Activated T-helper 1 cell treated with anti-CD3 and anti-CD28 coated beads, Interleukin-12 subunit alpha, Interleukin-12 subunit beta, Interleukin-2, Interleukin-4 antibody, amounts not matched to agents 30 ng/mL and 10 ng/mL and 1 ng/mL, durations not matched to agents 14 hours and 24 hours and 36 hours (primary cell): Measurements from ENCODE around the gene OAF. TPM values are rescaled to one million over a fixed set of nuclear protein-coding genes. Genes with fewer than 3 reads are reported as not detected.

Experiments
- DNase-seq: peaks from one replicate; pipeline ENCODE4 v3.0.0; 2021; ENCODE audit warnings: low spot score
- H3K27ac Mint-ChIP-seq: one replicate; pipeline ENCODE4 v1.8.0; 2021; ENCODE audit warnings: mild to moderate bottlenecking, mixed read lengths
- H3K27me3 Mint-ChIP-seq: one replicate; pipeline ENCODE4 v1.8.0; 2022; ENCODE audit warnings: mild to moderate bottlenecking, moderate library complexity, mixed read lengths; ENCODE audit not compliant: insufficient read depth
- H3K36me3 Mint-ChIP-seq: one replicate; pipeline ENCODE4 v1.8.0; 2021; ENCODE audit warnings: low read depth, mixed read lengths
- H3K4me1 Mint-ChIP-seq: one replicate; pipeline ENCODE4 v1.8.0; 2021; ENCODE audit warnings: low read depth, mixed read lengths
- H3K4me3 Mint-ChIP-seq: one replicate; pipeline ENCODE4 v1.8.0; 2021; ENCODE audit warnings: mild to moderate bottlenecking, moderate library complexity, mixed read lengths
- H3K9me3 Mint-ChIP-seq: one replicate; pipeline ENCODE4 v1.8.0; 2021; ENCODE audit warnings: mixed read lengths
- intact Hi-C: fragments of 100-400 bp; cut with micrococcal nuclease; formaldehyde crosslinking; loops from one replicate; pipeline ENCODE4 v1.15.1; 2024
- total RNA-seq: library from RNA; stranded (reverse); gene quantifications from 2 replicates; pipeline ENCODE4 v1.2.3, GENCODE V29; 2022

OAF gene
- total RNA-seq, 1 donor from 2014 or later, result 6.7 TPM

DNA sequence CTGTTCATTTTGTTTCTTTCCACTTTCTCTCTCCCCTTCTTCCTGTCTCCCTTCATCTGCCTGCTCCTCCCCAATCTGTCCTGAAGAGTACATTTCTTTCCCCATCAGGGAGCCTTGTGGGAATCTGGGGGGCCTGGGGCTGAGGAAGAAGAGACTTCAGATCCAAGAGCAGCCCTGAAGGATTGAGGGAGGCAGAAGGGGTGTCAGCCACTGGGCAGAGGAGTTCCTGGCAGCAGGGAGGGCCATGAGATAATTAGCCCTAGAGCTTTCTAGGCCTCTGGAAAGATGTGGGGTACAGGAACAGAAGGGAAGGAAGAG is 24.4 kb upstream of the OAF start:
- no peak for DNase-seq
- H3K4me1 Mint-ChIP-seq, result peaks cover 10% of the 10 kb centered on the region
- H3K27ac Mint-ChIP-seq, result no peak overlapping the region
- intact Hi-C loops, result no loop called here
- peaks cover 8% of the 10 kb centered on the region for H3K27me3 Mint-ChIP-seq
- no peaks in the 10 kb centered on the region for H3K9me3 Mint-ChIP-seq
- no peak overlapping the region for H3K4me3 Mint-ChIP-seq
- H3K36me3 Mint-ChIP-seq, result no peaks in the 10 kb centered on the region

- no peak for DNase-seq
- intact Hi-C loops, result no loop called here
- H3K4me1 Mint-ChIP-seq, result peaks cover 10% of the 10 kb centered on the region
- H3K36me3 Mint-ChIP-seq, result no peaks in the 10 kb centered on the region
- H3K9me3 Mint-ChIP-seq, result no peaks in the 10 kb centered on the region
- H3K27me3 Mint-ChIP-seq, result peaks cover 8% of the 10 kb centered on the region
- H3K4me3 Mint-ChIP-seq, result no peak overlapping the region
- peak overlapping the region; percentile 0 for H3K27ac Mint-ChIP-seq
Observed at GRCh38 chr11:120186774-120187591, 23.8 kb upstream of the OAF start.

- peaks cover 10% of the 10 kb centered on the region for H3K4me1 Mint-ChIP-seq
- DNase-seq, result no peak
- H3K36me3 Mint-ChIP-seq, result no peaks in the 10 kb centered on the region
- H3K27ac Mint-ChIP-seq, result no peak overlapping the region
- H3K4me3 Mint-ChIP-seq, result no peak overlapping the region
- H3K9me3 Mint-ChIP-seq, result no peaks in the 10 kb centered on the region
- peaks cover 5% of the 10 kb centered on the region for H3K27me3 Mint-ChIP-seq
- intact Hi-C loops, result no loop called here
Observed at GRCh38 chr11:120188371-120188770, 22.5 kb upstream of the OAF start.

DNA sequence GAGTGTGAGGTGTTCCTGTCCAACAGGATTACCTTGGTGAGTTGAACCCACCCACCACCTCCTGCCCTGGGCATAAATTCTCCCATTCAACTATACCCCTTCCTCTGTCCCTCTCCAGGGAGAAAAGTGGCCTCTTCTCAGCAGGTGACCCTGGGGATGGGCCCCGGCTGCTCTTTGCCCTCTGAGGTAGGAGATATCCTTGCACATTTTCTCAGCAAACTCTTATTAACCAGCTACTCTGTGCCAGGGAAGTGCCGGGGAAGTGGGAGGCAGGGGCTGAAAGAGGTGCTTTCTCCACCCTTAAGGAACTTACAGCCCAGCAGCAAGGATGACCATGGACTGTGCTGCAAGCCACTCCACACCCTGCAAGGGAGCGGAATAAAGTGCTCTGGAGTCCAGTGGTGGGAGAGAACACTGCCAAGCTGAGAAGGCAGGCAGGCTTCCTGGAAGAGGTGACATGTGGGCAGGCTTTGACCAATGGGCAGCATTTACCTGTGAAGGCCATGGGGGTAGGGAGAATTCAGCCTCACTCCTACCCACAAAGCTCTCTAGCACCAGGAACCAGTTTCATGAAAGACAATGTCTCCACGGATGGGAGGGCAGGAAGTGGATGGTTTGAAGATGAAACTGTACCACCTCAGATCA is 21.9 kb upstream of the OAF start:
- Mint-ChIP-seq H3K4me3 (no peak overlapping the region), H3K36me3 (no peaks in the 10 kb centered on the region), H3K27me3 (peaks cover 6% of the 10 kb centered on the region), H3K27ac (no peak overlapping the region), H3K9me3 (no peaks in the 10 kb centered on the region), H3K4me1 (peaks cover 10% of the 10 kb centered on the region)
- intact Hi-C loops, result no loop called here
- no peak for DNase-seq

DNA sequence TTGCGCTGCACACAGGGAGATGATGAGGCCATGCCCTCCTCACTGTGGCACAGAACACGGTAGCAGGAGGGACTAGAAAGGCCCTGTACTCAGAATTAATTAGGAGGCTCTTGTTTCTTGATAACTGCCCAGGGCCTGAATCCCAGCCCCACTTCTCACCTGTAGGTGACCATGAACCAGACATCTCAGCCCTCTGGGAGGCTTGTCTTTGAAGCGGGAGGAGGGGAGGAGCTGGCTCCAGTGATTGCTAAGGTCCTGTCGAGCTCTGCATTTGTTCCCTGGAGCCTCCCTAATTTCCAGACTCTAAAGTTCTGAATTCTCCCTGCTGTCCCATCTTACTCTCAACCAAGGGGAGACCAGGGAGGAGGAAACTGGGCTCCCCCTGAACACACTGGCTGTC is 19.8 kb upstream of the OAF start:
- peaks cover 6% of the 10 kb centered on the region for H3K27me3 Mint-ChIP-seq
- no peak for DNase-seq
- no peaks in the 10 kb centered on the region for H3K36me3 Mint-ChIP-seq
- H3K4me3 Mint-ChIP-seq, result no peak overlapping the region
- no peak overlapping the region for H3K27ac Mint-ChIP-seq
- H3K9me3 Mint-ChIP-seq, result no peaks in the 10 kb centered on the region
- peaks cover 10% of the 10 kb centered on the region for H3K4me1 Mint-ChIP-seq
- intact Hi-C loops, result no loop called here

DNA sequence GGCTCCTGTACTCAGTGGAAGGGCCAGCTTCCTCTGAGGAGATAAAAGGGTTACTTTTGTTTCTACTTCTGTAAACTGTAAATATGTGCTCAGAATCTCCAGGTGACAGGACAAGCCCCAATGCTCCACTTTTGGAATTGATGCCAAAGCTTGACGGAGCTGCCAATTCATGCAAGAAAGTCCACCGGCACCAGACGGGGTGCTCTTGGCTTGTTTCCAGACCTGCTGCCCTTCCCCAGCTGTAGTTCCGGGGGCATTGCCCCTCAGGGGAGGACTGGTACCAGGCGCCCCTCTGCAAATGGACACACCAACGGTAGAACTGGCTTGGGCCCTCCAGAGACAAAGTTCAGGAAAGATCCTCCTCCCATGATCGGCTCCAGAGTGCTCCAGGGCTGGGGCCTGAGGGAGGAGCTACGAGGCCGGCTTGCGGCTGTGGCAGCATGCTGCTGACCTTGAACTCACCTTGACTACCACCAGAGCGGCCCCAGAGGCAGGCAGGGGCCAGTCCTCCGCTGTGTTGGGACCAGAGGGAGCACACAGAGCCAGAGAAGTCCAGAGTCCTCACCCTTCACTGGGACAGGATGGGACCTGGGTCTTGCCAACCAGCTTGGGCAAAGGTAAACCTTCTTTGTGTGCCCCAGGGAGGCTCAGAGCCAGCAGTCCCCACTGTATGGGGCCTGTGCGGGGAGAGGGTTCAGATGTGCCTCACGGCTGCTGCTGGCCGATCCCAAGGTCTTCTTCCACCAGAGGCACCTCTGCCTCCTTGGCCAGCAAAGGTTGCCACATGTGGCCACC is 17.8 kb upstream of the OAF start:
- H3K4me3 Mint-ChIP-seq, result no peak overlapping the region
- DNase-seq, result no peak
- no peak overlapping the region for H3K27ac Mint-ChIP-seq
- H3K27me3 Mint-ChIP-seq, result peaks cover 9% of the 10 kb centered on the region
- no peaks in the 10 kb centered on the region for H3K36me3 Mint-ChIP-seq
- intact Hi-C loops, result no loop called here
- H3K4me1 Mint-ChIP-seq, result no peaks in the 10 kb centered on the region
- H3K9me3 Mint-ChIP-seq, result no peaks in the 10 kb centered on the region

DNA sequence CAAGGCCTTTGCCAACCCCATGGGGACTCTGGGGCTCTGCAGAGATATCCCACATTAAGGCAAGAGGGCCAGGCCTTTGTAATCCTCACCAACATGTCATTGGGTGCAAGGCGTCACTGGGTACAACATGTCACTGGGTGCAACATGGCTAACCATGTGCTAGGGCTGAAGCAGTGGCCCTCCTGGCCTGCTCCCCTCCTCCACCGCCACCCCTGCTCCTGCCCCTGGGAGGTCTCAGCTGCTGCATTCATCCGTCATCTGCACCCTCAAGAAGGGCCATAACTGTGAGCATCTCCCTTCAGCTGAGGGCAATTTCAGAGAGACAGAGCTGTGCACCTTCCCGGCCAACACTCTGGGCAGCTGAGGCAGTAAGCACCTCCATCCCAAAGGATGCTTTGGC is 16.7 kb upstream of the OAF start:
- Mint-ChIP-seq H3K27me3 (peaks cover 6% of the 10 kb centered on the region), H3K9me3 (no peaks in the 10 kb centered on the region), H3K27ac (no peak overlapping the region), H3K4me1 (no peaks in the 10 kb centered on the region), H3K4me3 (no peak overlapping the region), H3K36me3 (no peaks in the 10 kb centered on the region)
- intact Hi-C loops, result no loop called here
- DNase-seq, result no peak

GRCh38 chr11:120195601-120196320 is 15.1 kb upstream of the OAF start:
- intact Hi-C loops, result no loop called here
- H3K4me3 Mint-ChIP-seq, result no peak overlapping the region
- H3K4me1 Mint-ChIP-seq, result no peaks in the 10 kb centered on the region
- H3K27me3 Mint-ChIP-seq, result peaks cover 13% of the 10 kb centered on the region
- no peak overlapping the region for H3K27ac Mint-ChIP-seq
- DNase-seq, result no peak
- no peaks in the 10 kb centered on the region for H3K9me3 Mint-ChIP-seq
- H3K36me3 Mint-ChIP-seq, result no peaks in the 10 kb centered on the region

- H3K27ac Mint-ChIP-seq, result no peak overlapping the region
- intact Hi-C loops, result no loop called here
- H3K4me3 Mint-ChIP-seq, result no peak overlapping the region
- no peaks in the 10 kb centered on the region for H3K36me3 Mint-ChIP-seq
- DNase-seq, result no peak
- no peaks in the 10 kb centered on the region for H3K9me3 Mint-ChIP-seq
- H3K4me1 Mint-ChIP-seq, result no peaks in the 10 kb centered on the region
- peaks cover 16% of the 10 kb centered on the region for H3K27me3 Mint-ChIP-seq
Observed at GRCh38 chr11:120196826-120197225, 14.0 kb upstream of the OAF start.

DNA sequence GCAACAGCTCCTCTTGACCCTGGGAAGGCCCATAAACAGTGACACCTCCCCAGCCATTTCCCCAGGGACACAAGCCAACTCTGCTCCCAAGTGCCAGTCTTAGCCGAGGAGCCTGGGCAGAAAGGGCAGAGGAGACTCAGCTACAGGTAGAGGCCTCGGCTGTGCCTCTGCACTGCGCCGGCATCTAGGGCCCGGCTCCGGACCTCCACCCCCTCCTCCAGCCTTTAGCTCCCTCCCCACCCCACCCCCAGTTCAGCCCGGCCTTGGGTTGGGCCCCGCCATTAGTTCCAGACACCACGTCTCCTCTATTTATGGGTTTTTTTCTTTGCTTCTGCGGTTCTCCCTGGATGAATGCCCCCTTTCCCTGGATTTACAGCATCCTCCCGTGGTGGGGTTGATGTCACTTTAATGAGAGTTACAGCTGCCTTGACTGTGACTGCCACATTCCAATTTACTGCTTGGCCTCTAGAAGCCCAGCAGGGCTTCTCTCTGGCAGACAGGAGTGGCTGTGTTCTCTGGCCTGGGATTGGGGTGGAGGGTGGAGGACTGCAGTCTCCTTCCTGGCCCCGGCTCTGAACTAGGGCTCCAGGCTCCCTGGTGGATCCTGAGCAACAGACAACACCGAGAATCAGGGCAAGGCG is 13.5 kb upstream of the OAF start:
- H3K4me3 Mint-ChIP-seq, result no peak overlapping the region
- H3K27ac Mint-ChIP-seq, result no peak overlapping the region
- DNase-seq, result no peak
- intact Hi-C loops, result no loop called here
- H3K36me3 Mint-ChIP-seq, result no peaks in the 10 kb centered on the region
- no peaks in the 10 kb centered on the region for H3K4me1 Mint-ChIP-seq
- peaks cover 16% of the 10 kb centered on the region for H3K27me3 Mint-ChIP-seq
- H3K9me3 Mint-ChIP-seq, result no peaks in the 10 kb centered on the region

- DNase-seq, result no peak
- Mint-ChIP-seq H3K27me3 (peaks cover 16% of the 10 kb centered on the region), H3K4me3 (no peak overlapping the region), H3K4me1 (no peaks in the 10 kb centered on the region), H3K27ac (no peak overlapping the region), H3K36me3 (no peaks in the 10 kb centered on the region), H3K9me3 (no peaks in the 10 kb centered on the region)
- intact Hi-C loops, result no loop called here
Observed at GRCh38 chr11:120197977-120198376, 12.9 kb upstream of the OAF start.

DNA sequence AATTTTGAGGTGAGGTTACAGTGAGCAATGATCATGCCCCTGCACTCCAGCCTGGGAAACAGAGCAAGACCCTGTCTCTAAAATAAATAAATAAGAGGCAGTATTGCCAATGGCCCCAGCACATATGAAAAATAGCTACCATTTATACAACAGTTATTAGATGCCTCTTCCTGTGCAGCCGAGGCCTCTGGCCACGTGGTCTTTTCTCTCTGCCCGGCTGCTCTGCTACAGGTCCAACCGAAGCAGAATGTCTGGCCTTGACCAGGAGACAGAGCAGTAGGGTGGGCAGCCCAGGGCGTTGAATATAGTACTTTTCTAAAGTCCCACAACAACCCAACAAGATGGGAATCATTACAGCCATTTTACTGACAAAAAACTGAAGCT is 12.4 kb upstream of the OAF start:
- intact Hi-C loops, result no loop called here
- Mint-ChIP-seq H3K27ac (no peak overlapping the region), H3K36me3 (no peaks in the 10 kb centered on the region), H3K4me3 (no peak overlapping the region), H3K27me3 (peaks cover 16% of the 10 kb centered on the region), H3K9me3 (no peaks in the 10 kb centered on the region), H3K4me1 (no peaks in the 10 kb centered on the region)
- DNase-seq, result no peak
